Endothelial cell (in vitro differentiated cells): ENCODE results near the gene LIN28B. TPM values are rescaled to one million over a fixed set of nuclear protein-coding genes. Genes with fewer than 3 reads are reported as not detected.

Experiments
- DNase-seq: peaks from one replicate; pipeline ENCODE4 v3.0.0; 2021; ENCODE audit warnings: low spot score
- H3K27ac Mint-ChIP-seq: one replicate; pipeline ENCODE4 v1.8.0; 2021; ENCODE audit warnings: mixed read lengths, inconsistent platforms; ENCODE audit not compliant: unreplicated experiment
- H3K27me3 Mint-ChIP-seq: one replicate; pipeline ENCODE4 v1.8.0; 2021; ENCODE audit warnings: mild to moderate bottlenecking, moderate library complexity, mixed read lengths, inconsistent platforms; ENCODE audit not compliant: unreplicated experiment
- H3K36me3 Mint-ChIP-seq: one replicate; pipeline ENCODE4 v1.8.0; 2021; ENCODE audit warnings: mild to moderate bottlenecking, low read depth, mixed read lengths, inconsistent platforms; ENCODE audit not compliant: unreplicated experiment
- H3K4me1 Mint-ChIP-seq: one replicate; pipeline ENCODE4 v1.8.0; 2021; ENCODE audit warnings: mild to moderate bottlenecking, mixed read lengths, inconsistent platforms; ENCODE audit not compliant: unreplicated experiment
- H3K4me3 Mint-ChIP-seq: one replicate; pipeline ENCODE4 v1.8.0; 2021; ENCODE audit warnings: mild to moderate bottlenecking, mixed read lengths, inconsistent platforms; ENCODE audit not compliant: unreplicated experiment
- H3K9me3 Mint-ChIP-seq: one replicate; pipeline ENCODE4 v1.8.0; 2021; ENCODE audit warnings: mixed read lengths, inconsistent platforms; ENCODE audit not compliant: unreplicated experiment
- total RNA-seq: library from RNA; stranded (reverse); fragmentation: NEBNext Ultra II Directional; extraction: Animal tissue kit (Norgen Biotek cat#: 25700); gene quantifications from one replicate; pipeline ENCODE4 v1.2.1, GENCODE V29; 2021; ENCODE audit not compliant: unreplicated experiment
- TF ChIP-seq, protein P1 (sequence below): fragments of 200-600 bp; sonication (generic); IDR thresholded peaks from one replicate; pipeline ENCODE4 v1.5.0; 2021; ENCODE audit warnings: antibody characterized with exemption; ENCODE audit not compliant: unreplicated experiment

The LIN28B gene
- total RNA-seq, 1 donor from 2014 or later, result 36.9 TPM

DNA sequence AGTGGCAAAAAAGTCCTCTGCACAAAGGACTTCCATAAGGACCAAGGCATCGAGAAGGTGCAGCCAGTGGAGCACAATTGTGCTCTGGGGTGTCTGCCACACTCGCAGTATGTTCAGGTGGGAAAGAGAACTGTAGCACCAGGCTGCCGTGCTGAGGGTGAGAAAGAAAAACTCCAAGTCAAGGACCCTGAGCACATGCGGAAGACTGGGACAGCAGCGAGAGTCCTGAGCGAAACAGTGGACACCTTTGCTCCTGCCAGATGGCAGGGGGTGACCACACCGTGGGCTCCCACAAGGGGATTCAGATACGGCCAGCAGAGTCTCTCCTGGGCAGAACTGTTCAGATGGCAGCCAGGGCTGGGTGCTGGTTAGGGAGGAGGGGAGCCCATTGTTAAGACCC is 149.4 kb downstream of the LIN28B start:
- no peak overlapping the region for H3K27ac Mint-ChIP-seq
- no peaks in the 10 kb centered on the region for H3K36me3 Mint-ChIP-seq
- no peaks in the 10 kb centered on the region for H3K27me3 Mint-ChIP-seq
- peaks cover 7% of the 10 kb centered on the region for H3K4me1 Mint-ChIP-seq
- TF ChIP-seq, protein P1, sequence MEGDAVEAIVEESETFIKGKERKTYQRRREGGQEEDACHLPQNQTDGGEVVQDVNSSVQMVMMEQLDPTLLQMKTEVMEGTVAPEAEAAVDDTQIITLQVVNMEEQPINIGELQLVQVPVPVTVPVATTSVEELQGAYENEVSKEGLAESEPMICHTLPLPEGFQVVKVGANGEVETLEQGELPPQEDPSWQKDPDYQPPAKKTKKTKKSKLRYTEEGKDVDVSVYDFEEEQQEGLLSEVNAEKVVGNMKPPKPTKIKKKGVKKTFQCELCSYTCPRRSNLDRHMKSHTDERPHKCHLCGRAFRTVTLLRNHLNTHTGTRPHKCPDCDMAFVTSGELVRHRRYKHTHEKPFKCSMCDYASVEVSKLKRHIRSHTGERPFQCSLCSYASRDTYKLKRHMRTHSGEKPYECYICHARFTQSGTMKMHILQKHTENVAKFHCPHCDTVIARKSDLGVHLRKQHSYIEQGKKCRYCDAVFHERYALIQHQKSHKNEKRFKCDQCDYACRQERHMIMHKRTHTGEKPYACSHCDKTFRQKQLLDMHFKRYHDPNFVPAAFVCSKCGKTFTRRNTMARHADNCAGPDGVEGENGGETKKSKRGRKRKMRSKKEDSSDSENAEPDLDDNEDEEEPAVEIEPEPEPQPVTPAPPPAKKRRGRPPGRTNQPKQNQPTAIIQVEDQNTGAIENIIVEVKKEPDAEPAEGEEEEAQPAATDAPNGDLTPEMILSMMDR, result no peak
- H3K4me3 Mint-ChIP-seq, result no peak overlapping the region
- no peaks in the 10 kb centered on the region for H3K9me3 Mint-ChIP-seq
- DNase-seq, result no peak

DNA sequence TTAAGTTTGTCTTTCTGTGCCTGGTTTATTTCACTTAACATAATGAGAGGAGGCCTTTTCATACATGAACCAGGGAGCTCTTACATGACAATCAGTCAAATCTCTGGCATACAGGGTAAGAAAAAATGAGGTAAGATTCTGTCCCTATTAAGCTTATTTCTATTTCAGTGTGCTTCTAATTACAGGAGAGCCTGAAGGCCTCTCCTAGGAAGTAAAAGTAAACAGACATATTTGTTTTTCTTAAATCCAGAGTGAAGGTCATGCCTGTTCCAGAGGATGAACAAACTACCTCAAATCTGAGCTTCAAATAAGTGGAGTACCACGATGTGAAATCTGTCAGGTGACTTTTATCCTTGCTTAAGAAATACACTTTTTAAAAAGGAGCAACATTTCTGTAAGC is 150.3 kb downstream of the LIN28B start:
- H3K27ac Mint-ChIP-seq, result no peak overlapping the region
- no peaks in the 10 kb centered on the region for H3K36me3 Mint-ChIP-seq
- H3K27me3 Mint-ChIP-seq, result no peaks in the 10 kb centered on the region
- H3K9me3 Mint-ChIP-seq, result no peaks in the 10 kb centered on the region
- H3K4me1 Mint-ChIP-seq, result peaks cover 7% of the 10 kb centered on the region
- H3K4me3 Mint-ChIP-seq, result no peak overlapping the region
- TF ChIP-seq, protein P1, result no peak
- DNase-seq, result no peak

DNA sequence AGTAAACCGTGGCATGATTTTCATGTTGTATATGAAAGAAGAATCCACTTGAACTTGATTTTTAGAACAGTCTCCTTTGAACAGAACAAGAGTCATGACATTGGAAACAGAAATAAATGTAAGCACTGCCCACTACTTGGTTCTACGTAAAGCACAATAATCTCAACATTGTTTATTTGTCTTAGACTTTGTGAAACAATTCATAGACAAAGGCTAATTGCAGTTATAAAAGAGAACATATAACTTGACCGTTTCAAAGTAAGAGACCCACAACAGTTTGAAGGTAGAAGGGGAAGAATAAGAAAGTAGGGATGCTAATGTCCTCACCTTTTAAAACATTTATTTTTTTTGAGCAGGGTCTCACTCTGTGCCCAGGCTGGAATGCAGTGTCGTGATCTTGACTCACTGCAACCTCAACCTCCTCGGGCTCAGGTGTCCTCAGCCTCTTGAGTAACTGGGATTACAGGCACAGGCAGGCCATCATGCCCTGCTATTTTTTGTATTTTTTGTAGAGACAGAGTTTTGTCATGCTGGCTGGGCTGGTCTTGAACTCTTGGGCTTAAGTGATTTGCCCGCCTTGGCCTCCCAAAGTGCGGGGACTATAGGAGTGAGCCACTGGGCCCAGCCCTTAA is 151.8 kb downstream of the LIN28B start:
- TF ChIP-seq, protein P1, result no peak
- Mint-ChIP-seq H3K4me3 (no peak overlapping the region), H3K27ac (no peak overlapping the region), H3K4me1 (peaks cover 7% of the 10 kb centered on the region), H3K36me3 (no peaks in the 10 kb centered on the region), H3K9me3 (no peaks in the 10 kb centered on the region), H3K27me3 (no peaks in the 10 kb centered on the region)
- no peak for DNase-seq

GRCh38 chr6:105109955-105110895 is 153.3 kb downstream of the LIN28B start:
- TF ChIP-seq, protein P1, result no peak
- Mint-ChIP-seq H3K27me3 (peaks cover 1% of the 10 kb centered on the region), H3K36me3 (no peaks in the 10 kb centered on the region), H3K27ac (no peak overlapping the region), H3K4me1 (peaks cover 7% of the 10 kb centered on the region), H3K4me3 (no peak overlapping the region), H3K9me3 (no peaks in the 10 kb centered on the region)
- DNase-seq, result no peak

DNA sequence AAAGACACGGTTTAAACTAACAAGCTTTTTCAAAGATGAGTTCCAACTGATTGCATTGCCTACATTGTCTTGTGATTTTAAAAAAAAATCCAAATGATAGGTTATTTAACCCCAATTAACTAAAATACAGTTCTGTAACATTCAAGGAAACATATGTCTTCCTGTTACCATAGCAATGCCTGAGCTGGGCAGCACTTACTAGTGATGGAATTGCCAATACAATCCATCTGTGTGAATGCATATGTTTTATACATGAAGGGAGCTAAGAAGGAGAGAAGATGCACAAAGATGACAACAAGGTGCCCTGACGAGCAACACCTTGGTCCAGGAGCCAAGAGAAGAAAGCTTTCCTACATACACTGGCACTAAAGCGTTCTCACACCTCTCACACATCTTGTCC is 154.2 kb downstream of the LIN28B start:
- H3K4me1 Mint-ChIP-seq, result peaks cover 8% of the 10 kb centered on the region
- no peaks in the 10 kb centered on the region for H3K9me3 Mint-ChIP-seq

More for the DNA sequence above, 154.2 kb downstream of the LIN28B start:
- TF ChIP-seq, protein P1, result no peak
- no peaks in the 10 kb centered on the region for H3K36me3 Mint-ChIP-seq
- no peak overlapping the region for H3K4me3 Mint-ChIP-seq
- no peak for DNase-seq
- H3K27me3 Mint-ChIP-seq, result peaks cover 1% of the 10 kb centered on the region
- H3K27ac Mint-ChIP-seq, result no peak overlapping the region
